Ectodermal cell (in vitro differentiated cells): ENCODE data around the gene UNC13A.

Source experiments
- H3K27ac ChIP-seq: 2 replicates; pipeline ENCODE4 v1.7.0; 2013; ENCODE audit warnings: mild to moderate bottlenecking, low read depth, low read length; ENCODE audit not compliant: insufficient read depth, poor library complexity, severe bottlenecking
- H3K27me3 ChIP-seq: 2 replicates; pipeline ENCODE4 v1.7.0; 2013; ENCODE audit warnings: mild to moderate bottlenecking, low read length; ENCODE audit not compliant: insufficient read depth, control insufficient read depth, poor library complexity, severe bottlenecking
- H3K36me3 ChIP-seq: one replicate; pipeline ENCODE4 v1.7.0; 2013; ENCODE audit warnings: low read length; ENCODE audit not compliant: control insufficient read depth, insufficient read depth
- H3K4me1 ChIP-seq: one replicate; pipeline ENCODE4 v1.7.0; 2013; ENCODE audit warnings: low read length; ENCODE audit not compliant: control insufficient read depth, insufficient read depth
- H3K4me3 ChIP-seq: 2 replicates; pipeline ENCODE4 v1.7.0; 2013; ENCODE audit warnings: low read depth, low read length, control low read depth; ENCODE audit not compliant: insufficient read depth
- H3K9me3 ChIP-seq: 2 replicates; pipeline ENCODE4 v1.7.0; 2013; ENCODE audit warnings: mild to moderate bottlenecking, low read length, moderate library complexity; ENCODE audit not compliant: control insufficient read depth
- WGBS, 2 experiments: methylation state at CpG; one replicate each; pipeline ENCODE4 v1.1.7; 2013; ENCODE audit warnings: missing lambda C conversion rate in 2 of 2; 5-methylcytosine and 5-hydroxymethylcytosine counted together

The UNC13A gene

DNA sequence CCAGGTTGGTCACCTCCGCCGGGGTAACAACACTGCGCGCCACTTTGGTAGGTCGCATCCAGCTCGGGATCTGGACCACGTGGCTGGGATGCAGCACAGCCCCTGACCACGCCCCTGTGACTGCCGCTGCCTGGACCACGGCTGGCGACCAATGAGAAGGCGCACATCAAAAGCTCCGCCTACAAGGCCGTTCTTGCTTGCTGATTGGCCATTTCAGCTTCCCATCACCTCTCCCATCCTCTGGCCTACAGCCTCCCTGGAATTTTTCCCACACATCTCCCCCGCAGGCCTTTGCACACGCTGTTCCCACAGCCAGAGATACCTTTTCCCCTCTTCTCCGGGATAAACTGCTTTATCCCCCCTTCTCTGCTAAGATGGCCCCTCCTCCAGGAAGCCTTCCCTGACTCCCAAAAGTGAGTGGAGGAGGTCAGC lies 18.6 kb upstream of the UNC13A start:
- H3K4me1 ChIP-seq: no peaks in the 10 kb centered on the region
- H3K27me3 ChIP-seq: no peaks in the 10 kb centered on the region
- H3K4me3 ChIP-seq: no peak overlapping the region
- no peaks in the 10 kb centered on the region for H3K36me3 ChIP-seq
- WGBS, 2 experiments: 43 to 47% methylated on average over 17 of the region's 17 CpGs
- no peak overlapping the region for H3K27ac ChIP-seq
- no peaks in the 10 kb centered on the region for H3K9me3 ChIP-seq

DNA sequence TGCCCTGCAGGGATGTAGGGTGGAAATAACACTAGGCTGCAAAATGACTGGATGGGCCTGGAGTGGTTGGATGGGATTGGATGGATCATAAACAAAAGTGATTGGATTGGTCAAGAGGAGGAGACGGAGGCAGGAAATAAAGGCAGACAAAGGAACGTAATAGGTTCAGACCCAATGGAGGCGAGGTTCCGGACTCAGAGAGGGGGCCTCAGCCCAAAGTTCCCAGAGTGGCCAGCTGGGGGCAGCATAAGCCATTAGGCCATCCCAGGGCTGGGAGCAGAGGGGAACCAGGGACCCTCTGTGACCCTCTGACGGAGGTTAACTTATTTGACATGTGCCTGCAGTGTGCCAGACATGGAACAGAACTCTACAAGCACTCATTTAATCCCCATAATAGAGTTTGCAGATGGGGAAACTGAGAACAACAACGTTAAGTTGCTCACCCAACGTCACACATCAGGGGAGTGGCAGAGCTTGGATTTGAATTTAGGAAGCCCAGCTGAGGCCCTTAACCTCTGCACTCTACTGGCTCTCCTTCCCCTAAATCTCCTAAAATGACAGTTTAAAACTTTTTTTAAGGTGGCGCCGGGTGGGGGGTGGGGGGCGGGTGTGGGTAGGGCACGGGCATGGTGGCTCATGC lies 15.8 kb upstream of the UNC13A start:
- Histone ChIP-seq H3K9me3 (no peaks in the 10 kb centered on the region), H3K4me1 (no peaks in the 10 kb centered on the region)
- 75 to 78% methylated on average over 11 of the region's 11 CpGs for WGBS, 2 experiments

DNA sequence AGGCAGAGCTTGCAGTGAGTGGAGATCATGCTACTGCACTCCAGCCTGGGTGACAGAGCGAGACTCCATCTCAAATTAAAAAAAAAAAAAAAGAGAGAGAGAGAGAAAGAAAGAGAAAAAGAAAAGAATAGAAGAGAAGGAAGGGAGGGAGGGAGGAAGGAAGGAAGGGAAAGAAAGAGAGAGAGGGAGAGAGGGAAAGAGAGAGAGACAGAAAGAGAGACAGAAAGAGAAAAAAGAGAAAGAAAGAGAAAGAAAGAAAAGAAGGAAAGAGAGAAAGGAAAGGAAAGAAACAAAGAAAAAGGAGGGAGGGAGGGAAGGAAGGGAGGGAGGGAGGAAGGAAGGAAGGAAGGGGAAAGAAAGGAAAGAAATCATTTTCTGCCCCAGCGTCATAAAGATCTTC lies 7.0 kb upstream of the UNC13A start:
- no peaks in the 10 kb centered on the region for H3K9me3 ChIP-seq
- WGBS, 2 experiments: 88 to 90% methylated on average over 2 of the region's 2 CpGs

More for the DNA sequence above, 15.8 kb upstream of the UNC13A start:
- Histone ChIP-seq H3K36me3 (no peaks in the 10 kb centered on the region), H3K4me3 (no peak overlapping the region), H3K27me3 (no peaks in the 10 kb centered on the region), H3K27ac (no peak overlapping the region)

DNA sequence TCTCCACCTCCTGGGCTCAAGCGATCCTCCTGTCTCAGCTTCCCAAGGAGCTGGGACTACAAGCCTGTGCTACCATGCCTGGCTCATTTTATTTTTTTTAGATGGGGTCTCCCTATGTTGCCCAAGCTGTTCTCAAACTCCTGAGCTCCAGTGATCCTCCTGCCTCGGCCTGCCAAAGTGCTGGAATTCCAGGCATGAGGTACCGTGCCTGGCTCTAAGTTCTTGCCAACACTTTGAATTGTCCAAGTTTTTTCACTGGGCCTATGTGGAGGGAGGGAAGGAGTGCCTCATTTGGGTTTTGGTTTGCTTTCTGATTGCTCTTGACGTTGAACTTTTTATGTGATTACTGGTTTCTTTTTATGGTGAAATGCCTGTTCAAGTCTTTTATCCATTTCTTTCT lies 4.4 kb upstream of the UNC13A start:
- 84 to 90% methylated on average over 3 to 4 of the region's 4 CpGs for WGBS, 2 experiments
- peaks cover 6% of the 10 kb centered on the region for H3K27me3 ChIP-seq
- peaks cover 7% of the 10 kb centered on the region for H3K4me1 ChIP-seq
- H3K9me3 ChIP-seq: no peaks in the 10 kb centered on the region
- H3K4me3 ChIP-seq: no peak overlapping the region
- H3K27ac ChIP-seq: no peak overlapping the region
- H3K36me3 ChIP-seq: no peaks in the 10 kb centered on the region

More for the DNA sequence above, 7.0 kb upstream of the UNC13A start:
- Histone ChIP-seq H3K4me1 (no peaks in the 10 kb centered on the region), H3K36me3 (no peaks in the 10 kb centered on the region), H3K27ac (no peak overlapping the region), H3K4me3 (no peak overlapping the region), H3K27me3 (no peaks in the 10 kb centered on the region)

DNA sequence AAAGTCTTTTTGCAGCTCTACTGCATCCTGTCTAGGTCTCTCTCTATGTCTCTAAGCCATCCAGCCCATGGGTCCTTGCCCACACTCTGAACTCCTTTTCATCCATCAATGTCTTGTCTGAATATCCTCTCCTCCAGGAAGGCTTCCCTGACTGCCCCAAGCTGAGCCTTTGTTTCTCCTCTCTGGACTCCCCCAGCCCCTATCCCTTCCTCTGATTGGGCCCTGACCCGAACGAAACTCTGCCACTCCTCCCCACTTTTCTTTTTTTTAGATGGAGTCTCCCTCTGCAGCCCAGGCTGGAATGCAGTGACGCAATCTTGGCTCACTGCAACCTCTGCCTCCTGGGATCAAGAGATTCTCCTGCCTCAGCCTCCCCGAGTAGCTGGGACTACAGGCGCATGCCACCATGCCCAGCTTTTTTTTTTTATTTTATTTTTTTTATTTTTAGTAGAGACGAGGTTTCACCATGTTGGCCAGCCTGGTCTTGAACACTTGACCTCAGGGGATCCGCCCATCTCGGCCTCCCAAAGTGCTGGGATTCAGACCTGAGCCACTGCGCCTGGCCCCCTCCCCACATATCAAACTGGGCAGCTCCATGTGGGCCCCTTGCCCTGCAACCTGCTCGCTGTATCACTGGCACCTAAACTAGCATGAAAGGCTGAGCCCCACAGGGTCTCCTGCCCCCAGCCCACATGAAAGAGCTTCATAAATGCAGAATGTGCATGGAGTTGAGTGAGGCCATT lies 870 bp upstream of the UNC13A start:
- Histone ChIP-seq H3K9me3 (no peaks in the 10 kb centered on the region), H3K27ac (no peak overlapping the region), H3K36me3 (no peaks in the 10 kb centered on the region), H3K27me3 (peaks cover 20% of the 10 kb centered on the region), H3K4me3 (no peak overlapping the region), H3K4me1 (peaks cover 18% of the 10 kb centered on the region)
- WGBS, 2 experiments: 58 to 61% methylated on average over 9 to 10 of the region's 10 CpGs

DNA sequence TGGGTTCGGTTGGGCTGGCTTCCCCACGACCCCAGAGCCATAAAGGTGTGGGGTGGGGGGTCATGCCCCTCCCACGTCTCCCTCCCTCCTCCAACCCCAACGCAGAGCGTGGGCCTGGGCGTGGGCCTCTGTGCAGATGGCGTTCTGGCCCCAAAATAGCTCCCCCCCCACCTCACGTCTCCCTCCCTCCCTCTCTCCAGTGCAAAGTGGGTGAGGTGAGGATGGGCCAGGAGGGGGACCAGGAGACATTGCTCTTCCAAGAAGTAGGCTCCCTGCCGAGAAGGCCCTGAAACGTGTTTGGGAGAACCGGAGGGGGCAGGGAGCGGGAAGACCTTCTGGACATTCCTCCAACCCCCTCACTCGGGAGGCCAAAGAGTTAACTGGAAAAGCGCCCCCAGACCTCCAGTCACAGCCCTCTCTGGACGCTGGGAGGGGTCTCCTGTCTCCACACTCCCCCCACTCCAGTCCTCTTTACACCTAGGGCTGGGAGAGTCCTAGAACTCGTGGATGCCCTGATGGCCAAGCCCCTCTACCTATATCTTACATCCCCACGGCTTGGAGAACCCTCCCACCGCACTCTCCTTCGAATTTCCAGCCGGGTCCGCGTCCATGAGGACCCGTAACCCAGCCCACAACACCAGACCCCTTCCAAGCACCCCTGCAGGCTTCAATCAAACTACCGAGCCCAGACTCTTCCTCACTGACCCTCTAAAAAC lies 855 bp downstream of the UNC13A start:
- Histone ChIP-seq H3K27ac (no peak overlapping the region), H3K4me1 (peaks cover 18% of the 10 kb centered on the region), H3K4me3 (peak overlapping the region; percentile 22), H3K36me3 (no peaks in the 10 kb centered on the region), H3K9me3 (no peaks in the 10 kb centered on the region), H3K27me3 (peaks cover 20% of the 10 kb centered on the region)
- WGBS, 2 experiments: 0% methylated on average over 23 to 24 of the region's 24 CpGs

DNA sequence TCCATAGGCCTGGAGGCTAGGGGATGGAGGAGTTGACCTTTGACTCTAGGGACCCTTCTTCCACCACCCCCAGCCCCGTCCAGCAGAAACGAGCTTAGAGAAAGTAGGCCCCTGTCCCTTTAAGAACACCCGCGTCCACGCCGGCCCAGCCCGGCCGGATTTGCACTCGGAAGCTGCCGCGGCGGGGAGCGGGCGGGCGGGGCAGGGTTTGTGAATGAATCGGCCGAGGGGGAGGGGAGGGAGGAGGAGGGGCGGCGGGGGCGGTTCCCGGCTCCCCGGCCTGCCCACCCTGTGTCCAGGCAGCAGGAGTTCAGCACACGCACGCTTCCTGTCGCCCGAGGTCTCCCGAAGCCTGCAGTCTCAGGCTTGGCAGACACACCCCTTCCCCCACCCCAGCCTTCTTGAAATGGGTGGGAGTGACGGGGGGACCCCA lies 1.5 kb downstream of the UNC13A start:
- H3K4me3 ChIP-seq: no peak overlapping the region
- WGBS, 2 experiments: 0 to 1% methylated on average over 23 to 28 of the region's 28 CpGs

DNA sequence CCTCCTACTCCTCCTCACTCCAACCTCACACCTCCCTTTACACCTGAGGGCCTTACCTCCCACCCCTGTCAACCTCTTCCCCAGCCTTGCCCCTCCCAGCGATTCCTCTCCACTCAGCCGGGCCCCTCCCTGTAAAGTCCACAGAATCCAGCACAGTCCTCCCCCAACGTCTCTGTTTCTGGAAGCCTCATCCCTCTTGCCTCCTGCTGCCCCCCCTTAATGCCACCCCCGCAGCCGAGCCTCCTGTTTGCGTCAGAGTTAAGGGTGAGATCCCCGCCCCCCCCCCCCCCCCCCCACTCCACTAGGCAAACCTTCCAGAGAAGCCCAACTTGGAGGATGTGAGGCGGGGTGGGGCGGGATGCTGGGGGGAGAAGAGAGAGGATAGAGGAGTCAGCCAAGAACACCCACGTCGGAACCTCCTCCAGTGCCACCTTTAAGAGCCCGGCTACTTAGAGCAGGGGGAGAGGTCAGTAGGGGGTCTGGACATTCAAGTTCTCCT lies 2.1 kb downstream of the UNC13A start:
- WGBS, 2 experiments: 2 to 5% methylated on average over 3 to 8 of the region's 12 CpGs
- no peaks in the 10 kb centered on the region for H3K9me3 ChIP-seq

More for the DNA sequence above, 1.5 kb downstream of the UNC13A start:
- Histone ChIP-seq H3K36me3 (no peaks in the 10 kb centered on the region), H3K4me1 (peaks cover 18% of the 10 kb centered on the region), H3K9me3 (no peaks in the 10 kb centered on the region), H3K27me3 (peaks cover 20% of the 10 kb centered on the region), H3K27ac (no peak overlapping the region)

DNA sequence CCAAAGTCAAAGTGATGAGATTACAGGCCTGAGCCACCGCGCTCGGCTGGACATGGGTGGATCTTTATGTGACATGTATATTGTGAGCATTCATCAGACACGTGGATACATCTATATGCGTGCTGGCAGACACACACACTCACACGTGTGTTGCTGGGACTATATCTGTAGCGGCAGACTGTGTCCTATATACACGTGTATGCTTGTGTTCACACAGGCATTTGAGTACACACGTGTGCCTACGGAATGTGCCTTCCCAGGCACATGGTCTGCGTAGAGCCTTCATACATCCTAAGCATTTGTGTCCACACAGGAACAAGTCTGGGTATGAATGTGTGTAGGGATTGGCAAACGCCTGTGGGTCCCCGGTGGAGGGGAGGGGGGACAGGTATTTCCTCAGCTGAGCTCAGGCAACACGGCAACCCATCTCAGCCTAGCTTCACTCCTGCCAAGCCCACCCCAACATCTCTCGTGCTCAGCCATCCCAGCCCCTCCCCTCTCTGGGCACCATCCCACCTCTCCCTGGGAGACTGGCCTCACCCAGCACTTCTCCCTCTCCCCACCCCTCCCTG lies 2.6 kb downstream of the UNC13A start:
- Histone ChIP-seq H3K4me1 (peaks cover 20% of the 10 kb centered on the region), H3K27me3 (peaks cover 30% of the 10 kb centered on the region), H3K27ac (no peak overlapping the region), H3K9me3 (no peaks in the 10 kb centered on the region), H3K36me3 (no peaks in the 10 kb centered on the region), H3K4me3 (no peak overlapping the region)
- 70 to 72% methylated on average over 15 of the region's 15 CpGs for WGBS, 2 experiments

More for the DNA sequence above, 2.1 kb downstream of the UNC13A start:
- H3K27ac ChIP-seq: no peak overlapping the region
- peaks cover 25% of the 10 kb centered on the region for H3K27me3 ChIP-seq
- H3K36me3 ChIP-seq: no peaks in the 10 kb centered on the region
- H3K4me1 ChIP-seq: peaks cover 18% of the 10 kb centered on the region
- H3K4me3 ChIP-seq: no peak overlapping the region
